HG03469 (cell line): ENCODE measurements around the gene FAHD1.
"Not testable (repeated sequence)": the region's sequence is repeated elsewhere in the genome, so short reads cannot be mapped to it uniquely, and the experiment has no call there.

ENCODE experiments used
- ATAC-seq: cut with Tn5 transposase; IDR thresholded peaks from one replicate; pipeline ENCODE4 v1.9.1; 2021; ENCODE audit warnings: mild to moderate bottlenecking, moderate library complexity, moderate number of reproducible peaks; ENCODE audit not compliant: unreplicated experiment

FAHD1 gene

GRCh38 chr16:1788708-1789100, 38.3 kb upstream of the FAHD1 start:
- no peak for ATAC-seq

GRCh38 chr16:1789643-1790045, 37.4 kb upstream of the FAHD1 start:
- ATAC-seq = no peak

GRCh38 chr16:1790261-1790610, 36.8 kb upstream of the FAHD1 start:
- ATAC-seq = no peak

- ATAC-seq = no peak
Observed at GRCh38 chr16:1790611-1791255, 36.3 kb upstream of the FAHD1 start.

- no peak for ATAC-seq
Observed at GRCh38 chr16:1791256-1791942, 35.6 kb upstream of the FAHD1 start.

- ATAC-seq = no peak
Observed at GRCh38 chr16:1791943-1792812, 34.8 kb upstream of the FAHD1 start.

- ATAC-seq = no peak
Observed at GRCh38 chr16:1792836-1793577, 34.0 kb upstream of the FAHD1 start.

- ATAC-seq = no peak
Observed at GRCh38 chr16:1793578-1794220, 33.3 kb upstream of the FAHD1 start, which contains the start of gene IGFALS. Gene IGFALS (minus strand): TSS chr16:1793705. CDS start chr16:1793652, 53 bp downstream.

- ATAC-seq = no peak
Observed at GRCh38 chr16:1794221-1794871, 32.7 kb upstream of the FAHD1 start.

GRCh38 chr16:1794908-1795666, 31.9 kb upstream of the FAHD1 start:
- ATAC-seq = no peak

GRCh38 chr16:1799263-1799662, 27.7 kb upstream of the FAHD1 start:
- ATAC-seq = not testable (repeated sequence)

- no peak for ATAC-seq
Observed at GRCh38 chr16:1800701-1801100, 26.3 kb upstream of the FAHD1 start.

- no peak for ATAC-seq
Observed at GRCh38 chr16:1807626-1808025, 19.4 kb upstream of the FAHD1 start.

- no peak for ATAC-seq
Observed at GRCh38 chr16:1808691-1809090, 18.3 kb upstream of the FAHD1 start.

GRCh38 chr16:1809281-1809801, 17.7 kb upstream of the FAHD1 start:
- no peak for ATAC-seq

- ATAC-seq = no peak
Observed at GRCh38 chr16:1810106-1810505, 16.9 kb upstream of the FAHD1 start.

GRCh38 chr16:1810536-1810935, 16.5 kb upstream of the FAHD1 start:
- ATAC-seq = no peak

GRCh38 chr16:1812732-1813163, 14.3 kb upstream of the FAHD1 start:
- ATAC-seq = no peak

GRCh38 chr16:1815461-1815860, 11.5 kb upstream of the FAHD1 start:
- ATAC-seq = no peak
